Activated CD8-positive, alpha-beta T cell treated with anti-CD3 and anti-CD28 coated beads for 36 hours (primary cell): ENCODE data around the gene CSF1. TPM values are rescaled to one million over a fixed set of nuclear protein-coding genes. Genes with fewer than 3 reads are reported as not detected.
"Not testable (repeated sequence)": the region's sequence is repeated elsewhere in the genome, so short reads cannot be mapped to it uniquely, and the experiment has no call there.

Experiments used
- ATAC-seq: fragments of 200-7000 bp; cut with Tn5 transposase; one replicate; pipeline ENCODE4 v1.10.0; 2021; ENCODE audit warnings: mild to moderate bottlenecking, moderate library complexity
- CTCF ChIA-PET: fragments of 350-600 bp; sonication (Branson Sonifier 250); formaldehyde crosslinking; loops from one replicate; lab custom pipeline; 2021; ENCODE audit warnings: antibody characterized with exemption; lab: Charles Lee
- POLR2A ChIA-PET: fragments of 350-600 bp; sonication (Branson Sonifier 250); formaldehyde crosslinking; loops from one replicate; lab custom pipeline; 2021; ENCODE audit warnings: antibody characterized with exemption; lab: Charles Lee
- DNase-seq: peaks from one replicate; pipeline ENCODE4 v3.0.0-alpha.2; 2020
- H3K27ac Mint-ChIP-seq: one replicate; pipeline ENCODE4 v1.8.0; 2021; ENCODE audit warnings: mild to moderate bottlenecking, mixed read lengths
- H3K27me3 Mint-ChIP-seq: one replicate; pipeline ENCODE4 v1.8.0; 2021; ENCODE audit warnings: mixed read lengths
- H3K36me3 Mint-ChIP-seq: one replicate; pipeline ENCODE4 v1.8.0; 2021; ENCODE audit warnings: low read depth, mixed read lengths
- H3K4me1 Mint-ChIP-seq: one replicate; pipeline ENCODE4 v1.8.0; 2021; ENCODE audit warnings: low read depth, mixed read lengths
- H3K4me3 Mint-ChIP-seq: one replicate; pipeline ENCODE4 v1.8.0; 2021; ENCODE audit warnings: mild to moderate bottlenecking, moderate library complexity, mixed read lengths
- H3K9me3 Mint-ChIP-seq: one replicate; pipeline ENCODE4 v1.8.0; 2021; ENCODE audit warnings: mixed read lengths
- CTCF ChIP-seq: fragments of 200-600 bp; IDR thresholded peaks from one replicate; pipeline ENCODE4 v1.8.0; 2022; ENCODE audit warnings: antibody characterized with exemption, mild to moderate bottlenecking
- intact Hi-C: fragments of 100-400 bp; cut with micrococcal nuclease; formaldehyde crosslinking; loops from one replicate; pipeline ENCODE4 v1.10.0; 2022
- total RNA-seq, 2 experiments: library from RNA; stranded (reverse); gene quantifications; one replicate each; pipeline ENCODE4 v1.2.3, GENCODE V29; 2021

The CSF1 gene
- total RNA-seq, 2 experiments from 2014 or later = 28.3 to 33.3 TPM

GRCh38 chr1:109876617-109877316 is 33.9 kb upstream of the CSF1 start:
- peaks cover 10% of the 10 kb centered on the region for H3K4me1 Mint-ChIP-seq
- H3K4me3 Mint-ChIP-seq = no peak overlapping the region
- no peaks in the 10 kb centered on the region for H3K36me3 Mint-ChIP-seq
- no peaks in the 10 kb centered on the region for H3K27me3 Mint-ChIP-seq
- no peak for ATAC-seq
- POLR2A ChIA-PET = no interaction called here
- H3K27ac Mint-ChIP-seq = no peak overlapping the region
- CTCF ChIA-PET = interaction anchor here (0.9 to 1.3 kb wide), 4 partner anchors 9 to 100 kb away, joined by 3 to 4 read pairs (median 4); no protein-coding TSS in a partner anchor
- H3K9me3 Mint-ChIP-seq = no peaks in the 10 kb centered on the region
- no peak for TF ChIP-seq CTCF
- intact Hi-C loops = no loop called here
- DNase-seq = no peak

- ATAC-seq (no peak), DNase-seq (no peak)
- Mint-ChIP-seq H3K4me3 (no peak overlapping the region), H3K27me3 (no peaks in the 10 kb centered on the region), H3K9me3 (no peaks in the 10 kb centered on the region), H3K36me3 (no peaks in the 10 kb centered on the region), H3K4me1 (peaks cover 10% of the 10 kb centered on the region), H3K27ac (no peak overlapping the region)
- TF ChIP-seq CTCF = no peak
- intact Hi-C loops = no loop called here
- ChIA-PET CTCF (interaction anchor here (0.9 to 1.3 kb wide), 4 partner anchors 10 to 101 kb away, joined by 3 to 4 read pairs (median 4); no protein-coding TSS in a partner anchor), POLR2A (no interaction called here)
Observed at GRCh38 chr1:109877317-109877771, 33.3 kb upstream of the CSF1 start.

GRCh38 chr1:109877776-109878175 is 32.9 kb upstream of the CSF1 start:
- intact Hi-C loops = no loop called here
- no peak for TF ChIP-seq CTCF
- H3K27ac Mint-ChIP-seq = no peak overlapping the region
- DNase-seq = no peak
- no peaks in the 10 kb centered on the region for H3K27me3 Mint-ChIP-seq
- CTCF ChIA-PET = interaction anchor here (0.9 to 1.3 kb wide), 2 partner anchors 10 to 101 kb away, joined by 4 read pairs; no protein-coding TSS in a partner anchor
- H3K4me1 Mint-ChIP-seq = peaks cover 9% of the 10 kb centered on the region
- no peak for ATAC-seq
- H3K4me3 Mint-ChIP-seq = no peak overlapping the region
- no peaks in the 10 kb centered on the region for H3K36me3 Mint-ChIP-seq
- POLR2A ChIA-PET = no interaction called here
- no peaks in the 10 kb centered on the region for H3K9me3 Mint-ChIP-seq

- ATAC-seq = no peak
Observed at GRCh38 chr1:109878531-109879104, 32.0 kb upstream of the CSF1 start.

GRCh38 chr1:109879371-109879770 is 31.3 kb upstream of the CSF1 start:
- DNase-seq, CTCF ChIA-PET, H3K36me3 Mint-ChIP-seq, H3K4me1 Mint-ChIP-seq, ATAC-seq, H3K4me3 Mint-ChIP-seq, intact Hi-C loops, H3K27ac Mint-ChIP-seq, H3K9me3 Mint-ChIP-seq, H3K27me3 Mint-ChIP-seq: not testable (repeated sequence)
- POLR2A ChIA-PET = interaction anchor here (1.2 kb wide), 1 partner anchor 11 kb away, joined by 3 read pairs; no protein-coding TSS in a partner anchor

More at GRCh38 chr1:109878531-109879104, 32.0 kb upstream of the CSF1 start:
- Mint-ChIP-seq H3K9me3 (no peaks in the 10 kb centered on the region), H3K27ac (no peak overlapping the region), H3K4me3 (no peak overlapping the region), H3K4me1 (peaks cover 1% of the 10 kb centered on the region), H3K27me3 (no peaks in the 10 kb centered on the region), H3K36me3 (no peaks in the 10 kb centered on the region)
- DNase-seq = no peak
- CTCF ChIA-PET = no interaction called here
- TF ChIP-seq CTCF = no peak
- POLR2A ChIA-PET = no interaction called here
- intact Hi-C loops = no loop called here
